GM23338 (cell line): ENCODE results near the gene COX17. TPM values are rescaled to one million over a fixed set of nuclear protein-coding genes. Genes with fewer than 3 reads are reported as not detected.
"Not testable (repeated sequence)": the region's sequence is repeated elsewhere in the genome, so short reads cannot be mapped to it uniquely, and the experiment has no call there.

Experiments
- ATAC-seq: fragments of 200-7000 bp; cut with Tn5 transposase; 3 replicates; pipeline ENCODE4 v1.9.1; 2020
- DNase-seq: peaks from one replicate; pipeline ENCODE4 v3.0.0-alpha.2; 2015; ENCODE audit warnings: low spot score
- H2AFZ ChIP-seq: fragments of 200-600 bp; sonication (generic); 2 replicates; pipeline ENCODE4 v1.8.0; 2016; ENCODE audit warnings: antibody characterized with exemption, mild to moderate bottlenecking, moderate library complexity
- H3F3A ChIP-seq: fragments of 200-600 bp; sonication (generic); replicated peaks from 2 replicates; pipeline ENCODE4 v1.8.0; 2017; ENCODE audit warnings: antibody characterized with exemption, mixed run types, low read depth
- H3K27ac ChIP-seq: fragments of 200-600 bp; sonication (generic); 2 replicates; pipeline ENCODE4 v1.6.1; 2016; ENCODE audit warnings: low read depth
- H3K27me3 ChIP-seq: fragments of 200-600 bp; sonication (generic); 2 replicates; pipeline ENCODE4 v1.8.0; 2016; ENCODE audit warnings: mild to moderate bottlenecking, mixed run types, moderate library complexity; ENCODE audit not compliant: insufficient read depth
- H3K36me3 ChIP-seq: fragments of 200-600 bp; sonication (generic); 2 replicates; pipeline ENCODE4 v1.8.0; 2016; ENCODE audit warnings: mild to moderate bottlenecking; ENCODE audit not compliant: insufficient read depth
- H3K4me1 ChIP-seq: fragments of 200-600 bp; sonication (generic); 2 replicates; pipeline ENCODE4 v1.8.0; 2016; ENCODE audit warnings: mild to moderate bottlenecking, moderate library complexity; ENCODE audit not compliant: insufficient read depth
- H3K4me2 ChIP-seq: fragments of 200-600 bp; sonication (generic); 2 replicates; pipeline ENCODE4 v1.7.1; 2017; ENCODE audit warnings: mixed run types
- H3K4me3 ChIP-seq: fragments of 200-600 bp; sonication (generic); 2 replicates; pipeline ENCODE4 v1.6.1; 2016; ENCODE audit warnings: mixed run types
- H3K79me2 ChIP-seq: fragments of 200-600 bp; sonication (generic); replicated peaks from 2 replicates; pipeline ENCODE4 v1.8.0; 2017; ENCODE audit warnings: mild to moderate bottlenecking; ENCODE audit not compliant: insufficient read depth
- H3K9me2 ChIP-seq: fragments of 200-600 bp; sonication (generic); 2 replicates; pipeline ENCODE4 v1.8.0; 2017; ENCODE audit not compliant: insufficient read depth
- H4K20me1 ChIP-seq: fragments of 200-600 bp; sonication (generic); replicated peaks from 2 replicates; pipeline ENCODE4 v1.8.0; 2017; ENCODE audit warnings: mild to moderate bottlenecking; ENCODE audit not compliant: insufficient read depth
- H3K27ac Mint-ChIP-seq: 2 replicates; pipeline ENCODE4 v1.8.0; 2020; ENCODE audit warnings: inconsistent platforms, mild to moderate bottlenecking, moderate library complexity, mixed read lengths
- H3K27me3 Mint-ChIP-seq: 3 replicates; pipeline ENCODE4 v1.8.0; 2022; ENCODE audit warnings: low read depth, mild to moderate bottlenecking, moderate library complexity, mixed read lengths, inconsistent platforms; ENCODE audit not compliant: insufficient read depth, poor library complexity
- H3K36me3 Mint-ChIP-seq: 3 replicates; pipeline ENCODE4 v1.8.0; 2021; ENCODE audit warnings: low read depth, mild to moderate bottlenecking, inconsistent platforms, moderate library complexity, mixed read lengths
- H3K4me1 Mint-ChIP-seq: 3 replicates; pipeline ENCODE4 v1.8.0; 2020; ENCODE audit warnings: mild to moderate bottlenecking, inconsistent platforms, mixed read lengths
- H3K4me3 Mint-ChIP-seq: 3 replicates; pipeline ENCODE4 v1.8.0; 2021; ENCODE audit warnings: moderate library complexity, mild to moderate bottlenecking, inconsistent platforms, mixed read lengths
- H3K9me3 Mint-ChIP-seq: 3 replicates; pipeline ENCODE4 v1.8.0; 2020; ENCODE audit warnings: moderate library complexity, mild to moderate bottlenecking, inconsistent platforms, mixed read lengths
- CREB1 ChIP-seq: fragments of 250-450 bp; sonication (Bioruptor Pico); IDR thresholded peaks from 2 replicates; pipeline ENCODE4 v1.5.0; 2020; ENCODE audit warnings: low read depth, mild to moderate bottlenecking, moderate library complexity
- EZH2 ChIP-seq: fragments of 200-600 bp; sonication (generic); IDR thresholded peaks from one replicate; pipeline ENCODE4 v1.8.0; 2017; ENCODE audit warnings: antibody characterized with exemption, mild to moderate bottlenecking, low read depth; ENCODE audit not compliant: unreplicated experiment
- NANOG ChIP-seq: IDR thresholded peaks from 2 replicates; pipeline ENCODE4 v1.6.1; 2016; ENCODE audit warnings: antibody characterized with exemption, borderline replicate concordance
- STAT1 ChIP-seq: IDR thresholded peaks from one replicate; pipeline ENCODE4 v1.6.1; 2016; ENCODE audit warnings: antibody characterized with exemption; ENCODE audit not compliant: unreplicated experiment
- ZNF114 ChIP-seq: fragments of 250-450 bp; sonication (Bioruptor Pico); IDR thresholded peaks from 2 replicates; pipeline ENCODE4 v1.5.0; 2020; ENCODE audit warnings: mild to moderate bottlenecking, moderate library complexity
- ZNF331 ChIP-seq: fragments of 250-450 bp; sonication (Bioruptor Pico); IDR thresholded peaks from 2 replicates; pipeline ENCODE4 v1.5.0; 2020; ENCODE audit warnings: low read depth, mild to moderate bottlenecking, moderate library complexity
- polyA plus RNA-seq: library from polyadenylated mRNA; unstranded; fragments of >200 nt; fragmentation: Nextera tagmentation; extraction: Ambion mirVana; gene quantifications from 2 replicates; pipeline ENCODE4 v1.2.1, GENCODE V29; 2016
- total RNA-seq: library from RNA; depleted of rRNA; stranded (reverse); fragments of >200 nt; shearing (Covaris generic); gene quantifications from 2 replicates; pipeline ENCODE4 v1.2.3, GENCODE V29; 2014
- TF ChIP-seq, protein P1 (sequence below), 2 experiments: fragments of 200-600 bp in 1 of 2; sonication (generic) in 1 of 2; conservative IDR thresholded peaks; 2 replicates each; pipeline versions ENCODE4 v1.5.1 to v1.6.1; 2016 to 2017; ENCODE audit warnings: antibody characterized with exemption in 2 of 2, low read depth in 2 of 2, mild to moderate bottlenecking in 2 of 2, moderate library complexity in 1 of 2
- TF ChIP-seq, protein P2 (sequence below): IDR thresholded peaks from one replicate; pipeline ENCODE4 v1.6.1; 2018; ENCODE audit warnings: antibody characterized with exemption; ENCODE audit not compliant: unreplicated experiment

COX17 gene
- total and polyA plus RNA-seq, 2 experiments from 2014 or later = 24.0 to 324 TPM

DNA sequence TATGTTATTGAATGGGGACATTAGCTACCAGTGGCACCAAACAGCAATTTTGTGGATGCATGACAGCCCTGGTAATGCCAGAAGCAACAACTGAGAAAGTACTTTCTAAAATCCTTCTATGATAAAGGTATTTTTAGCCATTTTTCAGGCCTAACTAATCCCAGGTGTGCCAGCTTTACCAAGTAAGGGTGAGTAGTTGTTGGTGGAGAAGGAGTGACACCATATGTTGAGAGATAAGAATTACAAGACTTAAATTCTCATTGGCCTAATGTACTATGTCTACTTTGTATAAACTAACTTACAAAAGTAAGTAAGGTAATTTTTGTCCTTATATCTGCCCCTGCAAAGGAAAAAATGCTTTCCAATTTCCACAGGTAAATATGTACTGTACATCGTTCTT lies 4.1 kb upstream of the COX17 start:
- Histone ChIP-seq H3K79me2 (peaks cover 4% of the 10 kb centered on the region), H3F3A (no peaks in the 10 kb centered on the region), H4K20me1 (no peaks in the 10 kb centered on the region), H3K36me3 (no peaks in the 10 kb centered on the region), H3K4me3 (no peak overlapping the region), H3K9me2 (no peaks in the 10 kb centered on the region), H2AFZ (no peak overlapping the region), H3K4me2 (no peak overlapping the region), H3K27me3 (no peaks in the 10 kb centered on the region), H3K4me1 (peaks cover 1% of the 10 kb centered on the region; the same call in 1 of the 2 replicates), H3K27ac (no peak overlapping the region)
- Mint-ChIP-seq H3K9me3 (peaks cover 6% of the 10 kb centered on the region; the same call in 1 of the 3 replicates), H3K27ac (no peak overlapping the region), H3K36me3 (no peaks in the 10 kb centered on the region), H3K4me1 (peaks cover 7% of the 10 kb centered on the region; the same call in 1 of the 3 replicates), H3K4me3 (no peak overlapping the region), H3K27me3 (peaks cover 8% of the 10 kb centered on the region)
- TF ChIP-seq STAT1 (no peak), CREB1 (CRISPR knock-in tag) (no peak), NANOG (no peak), ZNF331 (CRISPR knock-in tag) (no peak), EZH2 (no peak), ZNF114 (CRISPR knock-in tag) (no peak)
- TF ChIP-seq, protein P1, sequence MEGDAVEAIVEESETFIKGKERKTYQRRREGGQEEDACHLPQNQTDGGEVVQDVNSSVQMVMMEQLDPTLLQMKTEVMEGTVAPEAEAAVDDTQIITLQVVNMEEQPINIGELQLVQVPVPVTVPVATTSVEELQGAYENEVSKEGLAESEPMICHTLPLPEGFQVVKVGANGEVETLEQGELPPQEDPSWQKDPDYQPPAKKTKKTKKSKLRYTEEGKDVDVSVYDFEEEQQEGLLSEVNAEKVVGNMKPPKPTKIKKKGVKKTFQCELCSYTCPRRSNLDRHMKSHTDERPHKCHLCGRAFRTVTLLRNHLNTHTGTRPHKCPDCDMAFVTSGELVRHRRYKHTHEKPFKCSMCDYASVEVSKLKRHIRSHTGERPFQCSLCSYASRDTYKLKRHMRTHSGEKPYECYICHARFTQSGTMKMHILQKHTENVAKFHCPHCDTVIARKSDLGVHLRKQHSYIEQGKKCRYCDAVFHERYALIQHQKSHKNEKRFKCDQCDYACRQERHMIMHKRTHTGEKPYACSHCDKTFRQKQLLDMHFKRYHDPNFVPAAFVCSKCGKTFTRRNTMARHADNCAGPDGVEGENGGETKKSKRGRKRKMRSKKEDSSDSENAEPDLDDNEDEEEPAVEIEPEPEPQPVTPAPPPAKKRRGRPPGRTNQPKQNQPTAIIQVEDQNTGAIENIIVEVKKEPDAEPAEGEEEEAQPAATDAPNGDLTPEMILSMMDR (conservative IDR thresholded peaks at IDR 0.05; ENCODE audit: low read depth in 2 of 2) = peak; percentile 56 to 67
- ATAC-seq (peak; percentile 6; the same call in 1 of the 3 replicates), DNase-seq (peak; percentile 53)

DNA sequence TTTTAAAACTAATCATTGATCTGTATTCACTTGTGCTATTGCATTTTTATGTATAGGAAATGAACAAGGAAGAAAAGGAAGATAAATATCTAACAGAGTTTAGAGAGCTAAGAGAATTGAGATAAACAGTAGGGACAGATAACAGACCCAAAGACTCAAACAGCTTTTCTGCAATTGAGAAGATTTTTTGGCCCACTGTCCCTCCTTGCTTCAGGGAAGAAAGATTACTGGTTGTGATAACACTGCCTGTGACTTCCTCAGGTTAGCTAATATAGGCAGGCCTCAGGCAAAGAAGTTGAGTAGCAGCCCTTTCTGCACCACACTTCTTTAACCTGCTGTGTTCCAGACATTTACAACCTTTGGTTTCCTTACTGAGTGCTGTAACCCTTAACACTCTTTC lies 2.7 kb upstream of the COX17 start:
- Histone ChIP-seq H3K27ac (no peak overlapping the region), H3K9me2 (no peaks in the 10 kb centered on the region), H3K79me2 (peaks cover 17% of the 10 kb centered on the region), H3K4me1 (peaks cover 6% of the 10 kb centered on the region; the same call in 1 of the 2 replicates), H3K4me2 (no peak overlapping the region), H3K4me3 (no peak overlapping the region), H4K20me1 (no peaks in the 10 kb centered on the region), H3K36me3 (no peaks in the 10 kb centered on the region), H3F3A (no peaks in the 10 kb centered on the region), H2AFZ (no peak overlapping the region), H3K27me3 (no peaks in the 10 kb centered on the region)
- TF ChIP-seq NANOG = no peak
- TF ChIP-seq, protein P2, sequence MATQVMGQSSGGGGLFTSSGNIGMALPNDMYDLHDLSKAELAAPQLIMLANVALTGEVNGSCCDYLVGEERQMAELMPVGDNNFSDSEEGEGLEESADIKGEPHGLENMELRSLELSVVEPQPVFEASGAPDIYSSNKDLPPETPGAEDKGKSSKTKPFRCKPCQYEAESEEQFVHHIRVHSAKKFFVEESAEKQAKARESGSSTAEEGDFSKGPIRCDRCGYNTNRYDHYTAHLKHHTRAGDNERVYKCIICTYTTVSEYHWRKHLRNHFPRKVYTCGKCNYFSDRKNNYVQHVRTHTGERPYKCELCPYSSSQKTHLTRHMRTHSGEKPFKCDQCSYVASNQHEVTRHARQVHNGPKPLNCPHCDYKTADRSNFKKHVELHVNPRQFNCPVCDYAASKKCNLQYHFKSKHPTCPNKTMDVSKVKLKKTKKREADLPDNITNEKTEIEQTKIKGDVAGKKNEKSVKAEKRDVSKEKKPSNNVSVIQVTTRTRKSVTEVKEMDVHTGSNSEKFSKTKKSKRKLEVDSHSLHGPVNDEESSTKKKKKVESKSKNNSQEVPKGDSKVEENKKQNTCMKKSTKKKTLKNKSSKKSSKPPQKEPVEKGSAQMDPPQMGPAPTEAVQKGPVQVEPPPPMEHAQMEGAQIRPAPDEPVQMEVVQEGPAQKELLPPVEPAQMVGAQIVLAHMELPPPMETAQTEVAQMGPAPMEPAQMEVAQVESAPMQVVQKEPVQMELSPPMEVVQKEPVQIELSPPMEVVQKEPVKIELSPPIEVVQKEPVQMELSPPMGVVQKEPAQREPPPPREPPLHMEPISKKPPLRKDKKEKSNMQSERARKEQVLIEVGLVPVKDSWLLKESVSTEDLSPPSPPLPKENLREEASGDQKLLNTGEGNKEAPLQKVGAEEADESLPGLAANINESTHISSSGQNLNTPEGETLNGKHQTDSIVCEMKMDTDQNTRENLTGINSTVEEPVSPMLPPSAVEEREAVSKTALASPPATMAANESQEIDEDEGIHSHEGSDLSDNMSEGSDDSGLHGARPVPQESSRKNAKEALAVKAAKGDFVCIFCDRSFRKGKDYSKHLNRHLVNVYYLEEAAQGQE = no peak
- Mint-ChIP-seq H3K9me3 (no peaks in the 10 kb centered on the region), H3K4me1 (peaks cover 15% of the 10 kb centered on the region; the same call in 1 of the 3 replicates), H3K4me3 (no peak overlapping the region), H3K36me3 (peaks cover 4% of the 10 kb centered on the region; the same call in 2 of the 3 replicates), H3K27ac (no peak overlapping the region), H3K27me3 (peaks cover 8% of the 10 kb centered on the region)
- DNase-seq (no peak), ATAC-seq (no peak)

DNA sequence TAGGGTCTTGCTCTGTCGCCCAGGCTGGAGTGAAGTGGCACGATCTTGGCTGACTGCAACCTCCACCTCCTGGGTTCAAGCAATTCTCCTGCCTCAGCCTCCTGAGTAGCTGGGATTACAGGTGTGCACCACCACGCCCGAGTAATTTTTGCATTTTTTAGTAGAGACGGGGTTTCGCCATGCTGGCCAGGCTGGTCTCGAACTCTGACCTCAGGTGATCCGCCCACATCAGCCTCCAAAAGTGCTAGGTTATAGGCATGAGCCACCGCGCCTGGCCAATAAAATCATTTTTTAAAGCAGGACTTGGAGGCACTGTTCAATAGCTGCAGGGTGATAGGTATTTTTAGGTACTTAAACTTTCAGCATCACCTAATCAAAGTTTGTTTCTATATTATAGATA lies 1.0 kb upstream of the COX17 start:
- not testable (repeated sequence) for DNase-seq, H3F3A ChIP-seq, H3K9me3 Mint-ChIP-seq, H3K27ac ChIP-seq, H3K4me2 ChIP-seq, H3K27me3 Mint-ChIP-seq, H3K4me1 ChIP-seq, H2AFZ ChIP-seq, H3K4me3 Mint-ChIP-seq, H3K4me3 ChIP-seq, H3K9me2 ChIP-seq, H3K27ac Mint-ChIP-seq, H3K36me3 ChIP-seq, H3K27me3 ChIP-seq, ATAC-seq, H4K20me1 ChIP-seq
- peaks cover 17% of the 10 kb centered on the region for H3K79me2 ChIP-seq
- H3K36me3 Mint-ChIP-seq = peaks cover 21% of the 10 kb centered on the region
- H3K4me1 Mint-ChIP-seq = peaks cover 15% of the 10 kb centered on the region; the same call in 1 of the 3 replicates
